ENCODE data around the gene ICA1. TPM values are rescaled to one million over a fixed set of nuclear protein-coding genes. Genes with fewer than 3 reads are reported as not detected.

ICA1 gene
- total RNA-seq, 6 donors from 2014 or later = 19.3 to 85.4 (median 44.6) TPM

DNA sequence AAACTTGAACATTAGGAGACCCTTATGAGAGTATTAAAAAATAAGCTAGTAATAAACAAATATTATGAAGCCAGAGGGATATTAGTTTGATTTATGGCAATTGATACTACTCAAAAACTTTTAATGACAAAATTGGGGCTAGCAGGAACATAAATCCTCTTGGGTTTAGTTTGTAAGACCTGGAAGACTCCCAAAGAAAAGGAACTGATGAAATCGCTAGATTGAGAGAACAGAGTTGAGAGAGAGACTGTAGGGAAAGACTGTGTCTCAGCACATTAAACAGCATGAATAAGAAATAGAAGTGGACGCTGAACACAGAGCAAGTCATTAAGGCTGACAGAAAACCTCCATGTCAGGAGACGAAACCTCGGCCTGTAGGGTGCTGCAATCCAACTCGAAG, 56.4 kb downstream of the ICA1 start:
- no peaks in the 10 kb centered on the region for H3K9me3 ChIP-seq

DNA sequence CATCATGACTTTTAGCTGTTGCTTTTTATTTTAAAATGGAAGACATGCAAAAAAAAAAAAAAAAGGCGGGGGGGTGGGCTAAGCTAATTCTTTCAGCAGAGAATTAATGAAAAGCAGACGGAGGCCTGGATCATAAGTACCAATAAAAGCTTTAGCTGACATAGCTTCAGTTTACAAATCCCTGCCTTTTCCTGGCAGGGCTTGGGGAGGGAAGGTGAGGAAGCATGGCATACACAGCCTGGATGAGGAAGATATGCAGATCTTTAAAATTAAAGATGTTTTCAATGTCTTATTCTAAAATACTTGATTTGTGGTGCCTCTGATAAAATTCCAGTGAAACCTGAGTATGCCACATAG, 57.0 kb downstream of the ICA1 start:
- ATAC-seq (ENCODE audit: low FRiP score in 2 of 2) (no peak), DNase-seq (no peak)
- H3K27ac ChIP-seq = no peak overlapping the region
- no peak overlapping the region for H3K4me3 ChIP-seq
- no peak for TF ChIP-seq EP300 (IDR thresholded peaks at IDR 0.05)
- TF ChIP-seq POLR2AphosphoS5 (IDR thresholded peaks at IDR 0.05) = no peak
- TF ChIP-seq, protein P1, sequence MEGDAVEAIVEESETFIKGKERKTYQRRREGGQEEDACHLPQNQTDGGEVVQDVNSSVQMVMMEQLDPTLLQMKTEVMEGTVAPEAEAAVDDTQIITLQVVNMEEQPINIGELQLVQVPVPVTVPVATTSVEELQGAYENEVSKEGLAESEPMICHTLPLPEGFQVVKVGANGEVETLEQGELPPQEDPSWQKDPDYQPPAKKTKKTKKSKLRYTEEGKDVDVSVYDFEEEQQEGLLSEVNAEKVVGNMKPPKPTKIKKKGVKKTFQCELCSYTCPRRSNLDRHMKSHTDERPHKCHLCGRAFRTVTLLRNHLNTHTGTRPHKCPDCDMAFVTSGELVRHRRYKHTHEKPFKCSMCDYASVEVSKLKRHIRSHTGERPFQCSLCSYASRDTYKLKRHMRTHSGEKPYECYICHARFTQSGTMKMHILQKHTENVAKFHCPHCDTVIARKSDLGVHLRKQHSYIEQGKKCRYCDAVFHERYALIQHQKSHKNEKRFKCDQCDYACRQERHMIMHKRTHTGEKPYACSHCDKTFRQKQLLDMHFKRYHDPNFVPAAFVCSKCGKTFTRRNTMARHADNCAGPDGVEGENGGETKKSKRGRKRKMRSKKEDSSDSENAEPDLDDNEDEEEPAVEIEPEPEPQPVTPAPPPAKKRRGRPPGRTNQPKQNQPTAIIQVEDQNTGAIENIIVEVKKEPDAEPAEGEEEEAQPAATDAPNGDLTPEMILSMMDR (IDR thresholded peaks at IDR 0.05) = no peak
- TF ChIP-seq POLR2A (IDR thresholded peaks at IDR 0.05) = no peak
- WGBS, 2 donors = 96 to 100% methylated on average over 2 of the region's 2 CpGs
- H3K9me3 ChIP-seq = no peaks in the 10 kb centered on the region
- H3K27me3 ChIP-seq = no peaks in the 10 kb centered on the region
- peaks cover 0 to 6% (median 2%) of the 10 kb centered on the region in 4 donors for H3K4me1 ChIP-seq
- H3K36me3 ChIP-seq = no peaks in the 10 kb centered on the region

More for the DNA sequence above, 56.4 kb downstream of the ICA1 start:
- Histone ChIP-seq H3K27ac (no peak overlapping the region), H3K36me3 (no peaks in the 10 kb centered on the region), H3K4me1 (peaks cover 0 to 6% (median 2%) of the 10 kb centered on the region in 4 donors), H3K27me3 (no peaks in the 10 kb centered on the region), H3K4me3 (no peak overlapping the region)
- WGBS, 2 donors = 85 to 86% methylated on average over 5 of the region's 5 CpGs
- DNase-seq (no peak), ATAC-seq (ENCODE audit: low FRiP score in 2 of 2) (no peak)
- TF ChIP-seq, protein P1 (IDR thresholded peaks at IDR 0.05) = no peak
- no peak for TF ChIP-seq EP300 (IDR thresholded peaks at IDR 0.05)
- TF ChIP-seq POLR2A (IDR thresholded peaks at IDR 0.05) = no peak
- TF ChIP-seq POLR2AphosphoS5 (IDR thresholded peaks at IDR 0.05) = no peak

DNA sequence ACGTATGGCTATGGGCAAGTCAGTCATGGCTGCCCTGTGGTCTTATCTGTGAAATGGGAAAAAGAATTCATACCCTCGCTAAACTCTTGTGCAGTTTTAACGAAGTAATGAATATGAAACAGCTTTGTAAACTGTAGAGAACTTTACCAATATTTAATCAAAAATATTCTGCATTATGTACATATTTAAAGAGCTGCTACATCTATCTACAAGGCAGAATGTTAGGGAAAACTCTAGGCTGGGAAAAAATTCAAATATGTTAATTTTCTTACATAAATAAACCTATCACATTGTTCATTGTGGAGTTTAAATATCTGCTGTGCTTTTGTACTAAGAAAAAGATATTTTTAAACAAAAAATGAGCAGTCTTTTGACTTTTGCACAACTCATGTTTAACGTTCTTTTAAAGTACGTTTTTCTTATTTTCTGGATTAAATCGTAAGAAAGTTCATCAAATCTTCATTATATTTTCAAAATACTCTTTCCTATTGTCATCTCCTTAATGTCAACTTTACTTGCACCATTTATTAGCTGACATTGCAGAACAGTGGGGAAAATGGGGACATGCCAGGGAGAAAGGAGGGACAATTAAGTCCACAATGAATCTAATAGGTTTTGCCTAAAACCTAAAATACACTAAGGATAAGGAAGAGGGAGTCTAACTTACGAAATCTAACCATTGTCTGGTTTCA, 57.5 kb downstream of the ICA1 start:
- TF ChIP-seq EP300 (IDR thresholded peaks at IDR 0.05) (no peak), POLR2A (IDR thresholded peaks at IDR 0.05) (no peak)
- TF ChIP-seq, protein P1 (IDR thresholded peaks at IDR 0.05) = no peak
- no peaks in the 10 kb centered on the region for H3K9me3 ChIP-seq
- no peaks in the 10 kb centered on the region for H3K36me3 ChIP-seq
- ATAC-seq (ENCODE audit: low FRiP score in 2 of 2) (no peak), DNase-seq (no peak)
- WGBS, 2 donors = 93% methylated on average over 7 of the region's 7 CpGs
- H3K4me3 ChIP-seq = no peak overlapping the region
- H3K4me1 ChIP-seq = peaks cover 0 to 6% (median 2%) of the 10 kb centered on the region in 4 donors
- no peak overlapping the region for H3K27ac ChIP-seq
- no peaks in the 10 kb centered on the region for H3K27me3 ChIP-seq

DNA sequence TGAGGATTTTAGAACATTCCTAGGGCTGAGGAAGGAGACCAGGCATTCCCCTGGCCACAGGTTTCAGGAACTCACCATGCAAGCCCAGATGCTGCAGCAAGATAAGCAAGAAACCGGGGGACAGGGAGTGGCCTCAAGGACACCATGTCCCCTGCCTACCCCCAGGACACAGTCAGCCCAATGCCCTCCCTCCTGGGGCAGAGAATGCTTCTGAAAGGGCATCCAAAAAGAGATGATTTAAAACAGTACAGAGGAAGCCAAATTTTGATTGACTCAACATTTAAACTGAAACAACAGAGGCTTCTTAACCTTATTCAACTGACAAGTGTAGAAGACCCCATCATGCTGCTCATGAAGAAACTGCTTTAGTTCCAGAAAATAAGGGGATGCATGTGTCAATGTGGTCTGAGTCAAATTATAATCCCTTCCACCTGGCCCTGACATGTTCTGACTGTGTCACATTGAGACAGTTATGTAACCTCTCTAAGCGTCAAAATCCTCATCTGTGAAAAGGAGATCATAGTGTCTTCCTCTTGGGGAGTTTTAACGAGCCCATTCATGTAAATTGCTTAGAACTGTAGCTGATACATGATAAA, 60.0 kb downstream of the ICA1 start:
- DNase-seq (no peak), ATAC-seq (ENCODE audit: low FRiP score in 2 of 2) (peak in 1 of 2 donors; percentile 63)
- TF ChIP-seq, protein P1 (IDR thresholded peaks at IDR 0.05) = no peak
- TF ChIP-seq EP300 (IDR thresholded peaks at IDR 0.05) (peak in 2 of 4 donors; percentile 80 to 93), POLR2AphosphoS5 (IDR thresholded peaks at IDR 0.05) (peak; percentile 24 to 70)
- Histone ChIP-seq H3K27ac (peak overlapping the region in 1 of 4 donors; percentile 34), H3K4me1 (peaks cover 0 to 6% (median 2%) of the 10 kb centered on the region in 4 donors), H3K9me3 (no peaks in the 10 kb centered on the region), H3K4me3 (no peak overlapping the region), H3K27me3 (no peaks in the 10 kb centered on the region), H3K36me3 (peaks cover 0 to 4% (median 0%) of the 10 kb centered on the region in 4 donors)
- WGBS, 2 donors = 58 to 62% methylated on average over 3 of the region's 3 CpGs
